Thoracic aorta (tissue), 2 donors: ENCODE results near the gene GPR158. TPM values are rescaled to one million over a fixed set of nuclear protein-coding genes. Genes with fewer than 3 reads are reported as not detected.

ENCODE experiments used
- ATAC-seq: fragments of 150-250 bp; one replicate; pipeline ENCODE4 v1.8.0; 2017; ENCODE audit warnings: low read depth; ENCODE audit not compliant: insufficient number of reproducible peaks, low FRiP score
- DNase-seq: peaks from one replicate; pipeline ENCODE4 v3.0.0-alpha.2; 2020; ENCODE audit warnings: low spot score
- H3K27ac ChIP-seq, 2 donors: fragments of 200-600 bp; sonication (generic); 1 replicate in 1 of 2; 2 replicates in 1 of 2; pipeline ENCODE4 v1.5.1; 2016; ENCODE audit warnings: mild to moderate bottlenecking in 2 of 2, moderate library complexity in 2 of 2
- H3K27me3 ChIP-seq: fragments of 200-600 bp; sonication (generic); replicated peaks from 2 replicates; pipeline ENCODE4 v1.6.0; 2016; ENCODE audit warnings: mild to moderate bottlenecking; ENCODE audit not compliant: insufficient read depth
- H3K36me3 ChIP-seq: fragments of 200-600 bp; sonication (generic); one replicate; pipeline ENCODE4 v1.5.1; 2016
- H3K4me1 ChIP-seq, 2 donors: fragments of 200-600 bp; sonication (generic); 1 replicate in 1 of 2; 2 replicates in 1 of 2; pipeline versions ENCODE4 v1.5.1 to v1.6.0; 2016; ENCODE audit warnings: low read depth in 2 of 2, mild to moderate bottlenecking in 1 of 2; ENCODE audit not compliant: control insufficient read depth in 1 of 2
- H3K4me3 ChIP-seq: fragments of 200-600 bp; sonication (generic); 2 replicates; pipeline ENCODE4 v1.5.1; 2016; ENCODE audit warnings: mild to moderate bottlenecking
- H3K9me3 ChIP-seq: fragments of 200-600 bp; sonication (generic); 2 replicates; pipeline ENCODE4 v1.5.1; 2016
- CTCF ChIP-seq: fragments of 200-600 bp; sonication (generic); IDR thresholded peaks from one replicate; pipeline ENCODE4 v1.5.1; 2019; ENCODE audit warnings: antibody characterized with exemption
- total RNA-seq, 2 donors: library from RNA; depleted of rRNA; stranded (reverse); fragments of >200 nt; gene quantifications; one replicate each; pipeline versions ENCODE4 v1.1.0 to v1.2.3, GENCODE V29; 2016

Gene GPR158
- total RNA-seq, 2 donors from 2014 or later, result not detected

- Histone ChIP-seq H3K4me3 (no peak overlapping the region), H3K27me3 (no peaks in the 10 kb centered on the region), H3K9me3 (no peaks in the 10 kb centered on the region), H3K36me3 (no peaks in the 10 kb centered on the region), H3K4me1 (no peaks in the 10 kb centered on the region), H3K27ac (no peak overlapping the region)
- no peak for ATAC-seq
- DNase-seq, result no peak
- TF ChIP-seq CTCF, result no peak
Observed at GRCh38 chr10:25556457-25556856, 381.7 kb downstream of the GPR158 start.

GRCh38 chr10:25557136-25557535 is 382.3 kb downstream of the GPR158 start:
- Histone ChIP-seq H3K9me3 (no peaks in the 10 kb centered on the region), H3K4me1 (no peaks in the 10 kb centered on the region), H3K36me3 (no peaks in the 10 kb centered on the region), H3K27me3 (no peaks in the 10 kb centered on the region), H3K4me3 (no peak overlapping the region), H3K27ac (no peak overlapping the region)
- TF ChIP-seq CTCF, result no peak
- DNase-seq, result no peak
- ATAC-seq, result no peak

GRCh38 chr10:25561758-25562157 is 387.0 kb downstream of the GPR158 start:
- TF ChIP-seq CTCF, result no peak
- H3K4me1 ChIP-seq, result no peaks in the 10 kb centered on the region

GRCh38 chr10:25562547-25562946 is 387.7 kb downstream of the GPR158 start:
- Histone ChIP-seq H3K9me3 (no peaks in the 10 kb centered on the region), H3K36me3 (no peaks in the 10 kb centered on the region), H3K4me3 (no peak overlapping the region), H3K27me3 (no peaks in the 10 kb centered on the region), H3K27ac (no peak overlapping the region), H3K4me1 (no peaks in the 10 kb centered on the region)
- no peak for ATAC-seq
- no peak for DNase-seq
- TF ChIP-seq CTCF, result no peak

More at GRCh38 chr10:25561758-25562157, 387.0 kb downstream of the GPR158 start:
- H3K36me3 ChIP-seq, result no peaks in the 10 kb centered on the region
- DNase-seq (no peak), ATAC-seq (no peak)
- no peak overlapping the region for H3K4me3 ChIP-seq
- no peaks in the 10 kb centered on the region for H3K27me3 ChIP-seq
- H3K9me3 ChIP-seq, result no peaks in the 10 kb centered on the region
- no peak overlapping the region for H3K27ac ChIP-seq

GRCh38 chr10:25564351-25564750 is 389.6 kb downstream of the GPR158 start:
- ATAC-seq, result no peak
- TF ChIP-seq CTCF, result no peak

More at GRCh38 chr10:25564351-25564750, 389.6 kb downstream of the GPR158 start:
- H3K27me3 ChIP-seq, result no peaks in the 10 kb centered on the region
- no peaks in the 10 kb centered on the region for H3K4me1 ChIP-seq
- H3K9me3 ChIP-seq, result no peaks in the 10 kb centered on the region
- H3K27ac ChIP-seq, result no peak overlapping the region
- DNase-seq, result no peak
- H3K4me3 ChIP-seq, result no peak overlapping the region
- H3K36me3 ChIP-seq, result no peaks in the 10 kb centered on the region
